Calu3 (cell line): ENCODE data around the gene CTNND2. TPM values are rescaled to one million over a fixed set of nuclear protein-coding genes. Genes with fewer than 3 reads are reported as not detected.

Source experiments
- BruUV-seq: library from RNA; stranded (reverse); fragments of 400-500 nt; replicated peaks from 2 replicates; lab custom pipeline; 2021; lab: Mats Ljungman, UMichigan
- CTCF ChIA-PET: fragments of 300-600 bp; sonication (Branson Sonifier 250); formaldehyde crosslinking; loops from one replicate; lab custom pipeline; 2022; ENCODE audit warnings: antibody characterized with exemption; lab: Charles Lee
- DNase-seq: peaks from one replicate; pipeline ENCODE4 v3.0.0; 2022
- H3K27ac Mint-ChIP-seq: one replicate; pipeline ENCODE4 v1.8.0; 2022; ENCODE audit warnings: mixed read lengths; ENCODE audit not compliant: unreplicated experiment
- H3K27me3 Mint-ChIP-seq: one replicate; pipeline ENCODE4 v1.8.0; 2022; ENCODE audit warnings: mixed read lengths; ENCODE audit not compliant: unreplicated experiment
- H3K36me3 Mint-ChIP-seq: one replicate; pipeline ENCODE4 v1.8.0; 2022; ENCODE audit warnings: mild to moderate bottlenecking, moderate library complexity, mixed read lengths; ENCODE audit not compliant: insufficient read depth, unreplicated experiment
- H3K4me1 Mint-ChIP-seq: one replicate; pipeline ENCODE4 v1.8.0; 2022; ENCODE audit warnings: mild to moderate bottlenecking, low read depth, mixed read lengths; ENCODE audit not compliant: unreplicated experiment
- H3K4me3 Mint-ChIP-seq: one replicate; pipeline ENCODE4 v1.8.0; 2022; ENCODE audit warnings: mild to moderate bottlenecking, low read depth, moderate library complexity, mixed read lengths; ENCODE audit not compliant: unreplicated experiment
- H3K9me3 Mint-ChIP-seq: one replicate; pipeline ENCODE4 v1.8.0; 2022; ENCODE audit warnings: low read depth, mixed read lengths; ENCODE audit not compliant: unreplicated experiment
- CTCF ChIP-seq: fragments of 200-600 bp; IDR thresholded peaks from one replicate; pipeline ENCODE4 v1.8.0; 2022; ENCODE audit warnings: antibody characterized with exemption; ENCODE audit not compliant: unreplicated experiment
- intact Hi-C: fragments of 100-400 bp; cut with micrococcal nuclease; formaldehyde crosslinking; loops from one replicate; pipeline ENCODE4 v1.10.0; 2022; ENCODE audit not compliant: unreplicated experiment
- total RNA-seq: library from RNA; stranded (reverse); gene quantifications from 2 replicates; pipeline ENCODE4 v1.2.3, GENCODE V29; 2022

CTNND2 gene
- total RNA-seq, 1 experiment from 2014 or later, result 19.6 TPM

GRCh38 chr5:11304641-11305040 is 599.6 kb downstream of the CTNND2 start:
- Mint-ChIP-seq H3K27ac (no peak overlapping the region), H3K27me3 (peaks cover 9% of the 10 kb centered on the region), H3K9me3 (no peaks in the 10 kb centered on the region), H3K36me3 (no peaks in the 10 kb centered on the region), H3K4me3 (no peak overlapping the region), H3K4me1 (no peaks in the 10 kb centered on the region)
- TF ChIP-seq CTCF, result no peak
- no peak for DNase-seq
- CTCF ChIA-PET, result no interaction called here
- intact Hi-C loops, result no loop called here
- BruUV-seq, result no TSS peak

GRCh38 chr5:11302663-11303062 is 601.6 kb downstream of the CTNND2 start:
- no peaks in the 10 kb centered on the region for H3K36me3 Mint-ChIP-seq
- intact Hi-C loops, result no loop called here
- CTCF ChIA-PET, result no interaction called here
- no peak overlapping the region for H3K4me3 Mint-ChIP-seq
- no peaks in the 10 kb centered on the region for H3K4me1 Mint-ChIP-seq
- H3K27me3 Mint-ChIP-seq, result peaks cover 9% of the 10 kb centered on the region
- H3K27ac Mint-ChIP-seq, result no peak overlapping the region
- DNase-seq, result no peak
- no TSS peak for BruUV-seq
- TF ChIP-seq CTCF, result no peak
- H3K9me3 Mint-ChIP-seq, result no peaks in the 10 kb centered on the region

GRCh38 chr5:11301171-11301570 is 603.1 kb downstream of the CTNND2 start:
- Mint-ChIP-seq H3K4me1 (no peaks in the 10 kb centered on the region), H3K27ac (no peak overlapping the region), H3K27me3 (peaks cover 9% of the 10 kb centered on the region), H3K9me3 (no peaks in the 10 kb centered on the region), H3K4me3 (no peak overlapping the region), H3K36me3 (no peaks in the 10 kb centered on the region)
- DNase-seq, result no peak
- no peak for TF ChIP-seq CTCF
- CTCF ChIA-PET, result no interaction called here
- BruUV-seq, result no TSS peak
- intact Hi-C loops, result no loop called here

- H3K4me1 Mint-ChIP-seq, result no peaks in the 10 kb centered on the region
- intact Hi-C loops, result no loop called here
- no TSS peak for BruUV-seq
- H3K9me3 Mint-ChIP-seq, result no peaks in the 10 kb centered on the region
- TF ChIP-seq CTCF, result no peak
- H3K27me3 Mint-ChIP-seq, result peaks cover 9% of the 10 kb centered on the region
- H3K27ac Mint-ChIP-seq, result no peak overlapping the region
- CTCF ChIA-PET, result no interaction called here
- H3K36me3 Mint-ChIP-seq, result no peaks in the 10 kb centered on the region
- H3K4me3 Mint-ChIP-seq, result no peak overlapping the region
- no peak for DNase-seq
These were observed 603.5 kb downstream of the CTNND2 start for GRCh38 chr5:11300736-11301135.

- Mint-ChIP-seq H3K36me3 (no peaks in the 10 kb centered on the region), H3K27me3 (no peaks in the 10 kb centered on the region), H3K4me3 (no peak overlapping the region), H3K4me1 (no peaks in the 10 kb centered on the region), H3K27ac (no peak overlapping the region), H3K9me3 (no peaks in the 10 kb centered on the region)
- BruUV-seq, result no TSS peak
- no peak for TF ChIP-seq CTCF
- intact Hi-C loops, result no loop called here
- CTCF ChIA-PET, result interaction anchor here (0.6 kb wide), 1 partner anchor 280 kb away, joined by 3 read pairs; no protein-coding TSS in a partner anchor
- no peak for DNase-seq
These were observed 605.4 kb downstream of the CTNND2 start for GRCh38 chr5:11298877-11299276.
